Type B pancreatic cell (in vitro differentiated cells): ENCODE data around the gene KRT76. TPM values are rescaled to one million over a fixed set of nuclear protein-coding genes. Genes with fewer than 3 reads are reported as not detected.
"Not testable (repeated sequence)": the region's sequence is repeated elsewhere in the genome, so short reads cannot be mapped to it uniquely, and the experiment has no call there.

Source experiments
- DNase-seq: peaks from one replicate; pipeline ENCODE4 v3.0.0; 2021; ENCODE audit warnings: mixed read lengths; ENCODE audit not compliant: unreplicated experiment; ENCODE audit errors: extremely low spot score
- H3K27ac Mint-ChIP-seq: 2 replicates; pipeline ENCODE4 v1.8.0; 2021; ENCODE audit warnings: mild to moderate bottlenecking, mixed read lengths
- H3K27me3 Mint-ChIP-seq: 2 replicates; pipeline ENCODE4 v1.8.0; 2021; ENCODE audit warnings: mixed read lengths
- H3K36me3 Mint-ChIP-seq: 2 replicates; pipeline ENCODE4 v1.8.0; 2021; ENCODE audit warnings: mixed read lengths
- H3K4me1 Mint-ChIP-seq: one replicate; pipeline ENCODE4 v1.8.0; 2021; ENCODE audit warnings: mixed read lengths; ENCODE audit not compliant: unreplicated experiment
- H3K4me3 Mint-ChIP-seq: 2 replicates; pipeline ENCODE4 v1.8.0; 2021; ENCODE audit warnings: mild to moderate bottlenecking, mixed read lengths
- H3K9me3 Mint-ChIP-seq: 2 replicates; pipeline ENCODE4 v1.8.0; 2021; ENCODE audit warnings: mixed read lengths
- CTCF ChIP-seq: fragments of 200-600 bp; sonication (generic); conservative IDR thresholded peaks from 2 replicates; pipeline ENCODE4 v1.5.0; 2021; ENCODE audit warnings: antibody characterized with exemption, mild to moderate bottlenecking
- total RNA-seq: library from RNA; stranded (reverse); gene quantifications from 2 replicates; pipeline ENCODE4 v1.2.1, GENCODE V29; 2021; ENCODE audit warnings: low replicate concordance

The KRT76 gene
- total RNA-seq, 1 donor from 2014 or later = not detected

GRCh38 chr12:52752516-52752915 is 24.6 kb downstream of the KRT76 start:
- no peak overlapping the region for H3K27ac Mint-ChIP-seq
- H3K4me3 Mint-ChIP-seq = no peak overlapping the region
- no peaks in the 10 kb centered on the region for H3K4me1 Mint-ChIP-seq
- DNase-seq = no peak
- H3K9me3 Mint-ChIP-seq = no peaks in the 10 kb centered on the region
- peaks cover 65% of the 10 kb centered on the region for H3K27me3 Mint-ChIP-seq
- no peaks in the 10 kb centered on the region for H3K36me3 Mint-ChIP-seq
- no peak for TF ChIP-seq CTCF

GRCh38 chr12:52751795-52752194 is 25.4 kb downstream of the KRT76 start:
- DNase-seq = no peak
- Mint-ChIP-seq H3K27me3 (peaks cover 66% of the 10 kb centered on the region), H3K27ac (no peak overlapping the region), H3K9me3 (no peaks in the 10 kb centered on the region), H3K36me3 (no peaks in the 10 kb centered on the region), H3K4me1 (no peaks in the 10 kb centered on the region), H3K4me3 (no peak overlapping the region)
- TF ChIP-seq CTCF = no peak

GRCh38 chr12:52750532-52750931 is 26.6 kb downstream of the KRT76 start:
- H3K4me3 Mint-ChIP-seq, H3K4me1 Mint-ChIP-seq, H3K36me3 Mint-ChIP-seq, H3K27ac Mint-ChIP-seq, H3K9me3 Mint-ChIP-seq, DNase-seq: not testable (repeated sequence)
- peaks cover 75% of the 10 kb centered on the region for H3K27me3 Mint-ChIP-seq

- H3K36me3 Mint-ChIP-seq = no peaks in the 10 kb centered on the region
- H3K4me1 Mint-ChIP-seq = no peaks in the 10 kb centered on the region
- TF ChIP-seq CTCF = no peak
- no peak for DNase-seq
- H3K27me3 Mint-ChIP-seq = peaks cover 75% of the 10 kb centered on the region
- H3K9me3 Mint-ChIP-seq = no peaks in the 10 kb centered on the region
- H3K27ac Mint-ChIP-seq = no peak overlapping the region
- no peak overlapping the region for H3K4me3 Mint-ChIP-seq
These were observed 27.3 kb downstream of the KRT76 start for GRCh38 chr12:52749827-52750226.

GRCh38 chr12:52748578-52748977 is 28.6 kb downstream of the KRT76 start:
- Mint-ChIP-seq H3K4me1 (no peaks in the 10 kb centered on the region), H3K9me3 (no peaks in the 10 kb centered on the region), H3K4me3 (no peak overlapping the region), H3K27ac (no peak overlapping the region), H3K27me3 (peaks cover 74% of the 10 kb centered on the region), H3K36me3 (no peaks in the 10 kb centered on the region)
- TF ChIP-seq CTCF = no peak
- DNase-seq = no peak

- Mint-ChIP-seq H3K4me3 (no peak overlapping the region), H3K36me3 (no peaks in the 10 kb centered on the region), H3K27me3 (peaks cover 65% of the 10 kb centered on the region), H3K9me3 (no peaks in the 10 kb centered on the region), H3K4me1 (no peaks in the 10 kb centered on the region), H3K27ac (no peak overlapping the region)
- TF ChIP-seq CTCF = no peak
- DNase-seq = no peak
These were observed 31.6 kb downstream of the KRT76 start for GRCh38 chr12:52745554-52745953.
